Stimulated activated naive CD8-positive, alpha-beta T cell treated with anti-CD3 and anti-CD28 coated beads, Interleukin-15, Interleukin-2, amounts not matched to agents 100 ng/mL and 50 ng/mL, for 24 hours (primary cell): Measurements from ENCODE around the gene OCA2.

Experiments used
- H3K27ac Mint-ChIP-seq: one replicate; pipeline ENCODE4 v1.8.0; 2021; ENCODE audit warnings: mild to moderate bottlenecking, mixed read lengths
- H3K27me3 Mint-ChIP-seq: one replicate; pipeline ENCODE4 v1.8.0; 2021; ENCODE audit warnings: mixed read lengths
- H3K36me3 Mint-ChIP-seq: one replicate; pipeline ENCODE4 v1.8.0; 2021; ENCODE audit warnings: low read depth, mixed read lengths
- H3K4me1 Mint-ChIP-seq: one replicate; pipeline ENCODE4 v1.8.0; 2021; ENCODE audit warnings: low read depth, mixed read lengths
- H3K4me3 Mint-ChIP-seq: one replicate; pipeline ENCODE4 v1.8.0; 2021; ENCODE audit warnings: mild to moderate bottlenecking, mixed read lengths
- H3K9me3 Mint-ChIP-seq: one replicate; pipeline ENCODE4 v1.8.0; 2021; ENCODE audit warnings: mixed read lengths

Gene OCA2

GRCh38 chr15:27815035-27815434, 284.1 kb downstream of the OCA2 start:
- peaks cover 16% of the 10 kb centered on the region for H3K9me3 Mint-ChIP-seq
- H3K4me1 Mint-ChIP-seq, result no peaks in the 10 kb centered on the region
- H3K4me3 Mint-ChIP-seq, result no peak overlapping the region
- no peaks in the 10 kb centered on the region for H3K27me3 Mint-ChIP-seq
- H3K27ac Mint-ChIP-seq, result no peak overlapping the region
- H3K36me3 Mint-ChIP-seq, result no peaks in the 10 kb centered on the region

- Mint-ChIP-seq H3K4me3 (no peak overlapping the region), H3K4me1 (no peaks in the 10 kb centered on the region), H3K27me3 (no peaks in the 10 kb centered on the region), H3K27ac (no peak overlapping the region), H3K36me3 (no peaks in the 10 kb centered on the region), H3K9me3 (peaks cover 5% of the 10 kb centered on the region)
These were observed 286.0 kb downstream of the OCA2 start for GRCh38 chr15:27813139-27813538.

- Mint-ChIP-seq H3K4me1 (no peaks in the 10 kb centered on the region), H3K36me3 (no peaks in the 10 kb centered on the region), H3K27me3 (no peaks in the 10 kb centered on the region), H3K27ac (no peak overlapping the region), H3K4me3 (no peak overlapping the region), H3K9me3 (no peaks in the 10 kb centered on the region)
These were observed 290.9 kb downstream of the OCA2 start for GRCh38 chr15:27808182-27808581.

GRCh38 chr15:27807335-27807734, 291.8 kb downstream of the OCA2 start:
- no peaks in the 10 kb centered on the region for H3K36me3 Mint-ChIP-seq
- H3K4me3 Mint-ChIP-seq, result no peak overlapping the region
- H3K9me3 Mint-ChIP-seq, result no peaks in the 10 kb centered on the region
- no peak overlapping the region for H3K27ac Mint-ChIP-seq
- H3K27me3 Mint-ChIP-seq, result no peaks in the 10 kb centered on the region
- H3K4me1 Mint-ChIP-seq, result no peaks in the 10 kb centered on the region

GRCh38 chr15:27806396-27806795, 292.7 kb downstream of the OCA2 start:
- H3K27ac Mint-ChIP-seq, result no peak overlapping the region
- no peaks in the 10 kb centered on the region for H3K4me1 Mint-ChIP-seq
- no peaks in the 10 kb centered on the region for H3K36me3 Mint-ChIP-seq
- no peak overlapping the region for H3K4me3 Mint-ChIP-seq
- H3K27me3 Mint-ChIP-seq, result no peaks in the 10 kb centered on the region
- H3K9me3 Mint-ChIP-seq, result no peaks in the 10 kb centered on the region

- H3K27ac Mint-ChIP-seq, result no peak overlapping the region
- H3K27me3 Mint-ChIP-seq, result no peaks in the 10 kb centered on the region
- no peaks in the 10 kb centered on the region for H3K36me3 Mint-ChIP-seq
- H3K4me3 Mint-ChIP-seq, result no peak overlapping the region
- H3K4me1 Mint-ChIP-seq, result no peaks in the 10 kb centered on the region
- no peaks in the 10 kb centered on the region for H3K9me3 Mint-ChIP-seq
These were observed 293.6 kb downstream of the OCA2 start for GRCh38 chr15:27805261-27806220.

GRCh38 chr15:27804569-27805260, 294.4 kb downstream of the OCA2 start:
- no peaks in the 10 kb centered on the region for H3K36me3 Mint-ChIP-seq
- no peak overlapping the region for H3K4me3 Mint-ChIP-seq
- H3K9me3 Mint-ChIP-seq, result no peaks in the 10 kb centered on the region
- no peaks in the 10 kb centered on the region for H3K4me1 Mint-ChIP-seq
- no peak overlapping the region for H3K27ac Mint-ChIP-seq
- no peaks in the 10 kb centered on the region for H3K27me3 Mint-ChIP-seq

- Mint-ChIP-seq H3K27me3 (no peaks in the 10 kb centered on the region), H3K9me3 (peaks cover 4% of the 10 kb centered on the region)
These were observed 300.3 kb downstream of the OCA2 start for GRCh38 chr15:27798807-27799206.

GRCh38 chr15:27797765-27798164, 301.4 kb downstream of the OCA2 start:
- peaks cover 4% of the 10 kb centered on the region for H3K9me3 Mint-ChIP-seq
- no peaks in the 10 kb centered on the region for H3K27me3 Mint-ChIP-seq
- no peak overlapping the region for H3K27ac Mint-ChIP-seq
- H3K36me3 Mint-ChIP-seq, result no peaks in the 10 kb centered on the region
- no peaks in the 10 kb centered on the region for H3K4me1 Mint-ChIP-seq
- H3K4me3 Mint-ChIP-seq, result no peak overlapping the region

More at GRCh38 chr15:27798807-27799206, 300.3 kb downstream of the OCA2 start:
- no peaks in the 10 kb centered on the region for H3K36me3 Mint-ChIP-seq
- no peaks in the 10 kb centered on the region for H3K4me1 Mint-ChIP-seq
- H3K4me3 Mint-ChIP-seq, result no peak overlapping the region
- H3K27ac Mint-ChIP-seq, result no peak overlapping the region

GRCh38 chr15:27796405-27797320, 302.5 kb downstream of the OCA2 start:
- H3K4me3 Mint-ChIP-seq, result no peak overlapping the region
- no peak overlapping the region for H3K27ac Mint-ChIP-seq
- H3K27me3 Mint-ChIP-seq, result no peaks in the 10 kb centered on the region
- peaks cover 4% of the 10 kb centered on the region for H3K9me3 Mint-ChIP-seq
- no peaks in the 10 kb centered on the region for H3K4me1 Mint-ChIP-seq
- no peaks in the 10 kb centered on the region for H3K36me3 Mint-ChIP-seq

GRCh38 chr15:27792756-27793264, 306.3 kb downstream of the OCA2 start:
- H3K9me3 Mint-ChIP-seq, result no peaks in the 10 kb centered on the region
- H3K36me3 Mint-ChIP-seq, result no peaks in the 10 kb centered on the region
- H3K4me1 Mint-ChIP-seq, result no peaks in the 10 kb centered on the region
- no peak overlapping the region for H3K27ac Mint-ChIP-seq
- no peaks in the 10 kb centered on the region for H3K27me3 Mint-ChIP-seq
- no peak overlapping the region for H3K4me3 Mint-ChIP-seq

GRCh38 chr15:27790270-27790669, 308.8 kb downstream of the OCA2 start:
- Mint-ChIP-seq H3K36me3 (no peaks in the 10 kb centered on the region), H3K27me3 (no peaks in the 10 kb centered on the region), H3K4me1 (no peaks in the 10 kb centered on the region), H3K4me3 (no peak overlapping the region), H3K9me3 (no peaks in the 10 kb centered on the region), H3K27ac (no peak overlapping the region)

GRCh38 chr15:27787931-27788330, 311.2 kb downstream of the OCA2 start:
- H3K27ac Mint-ChIP-seq, result no peak overlapping the region
- H3K27me3 Mint-ChIP-seq, result no peaks in the 10 kb centered on the region
- no peaks in the 10 kb centered on the region for H3K4me1 Mint-ChIP-seq
- no peaks in the 10 kb centered on the region for H3K9me3 Mint-ChIP-seq
- H3K36me3 Mint-ChIP-seq, result no peaks in the 10 kb centered on the region
- H3K4me3 Mint-ChIP-seq, result no peak overlapping the region

GRCh38 chr15:27784107-27784506, 315.0 kb downstream of the OCA2 start:
- Mint-ChIP-seq H3K4me1 (no peaks in the 10 kb centered on the region), H3K27me3 (no peaks in the 10 kb centered on the region), H3K27ac (no peak overlapping the region), H3K4me3 (no peak overlapping the region), H3K36me3 (no peaks in the 10 kb centered on the region), H3K9me3 (peaks cover 6% of the 10 kb centered on the region)
